Sigmoid colon (tissue), 3 donors: Measurements from ENCODE around the gene ZNF574.

Source experiments
- CTCF ChIP-seq, 4 experiments: fragments of 450-650 bp in 3 of 4; fragments of 200-600 bp in 1 of 4; IDR thresholded peaks; one replicate each; pipeline ENCODE4 v1.5.1; 2016 to 2019; ENCODE audit warnings: antibody characterized with exemption in 4 of 4, mild to moderate bottlenecking in 3 of 4, moderate library complexity in 2 of 4
- POLR2A ChIP-seq, 2 donors: fragments of 450-650 bp; IDR thresholded peaks; one replicate each; pipeline ENCODE4 v1.6.1; 2016; ENCODE audit warnings: antibody characterized with exemption in 2 of 2, mild to moderate bottlenecking in 2 of 2, moderate library complexity in 2 of 2

- TF ChIP-seq CTCF (IDR thresholded peaks at IDR 0.05) (no peak), POLR2A (IDR thresholded peaks at IDR 0.05) (no peak)
These were observed 4.9 kb downstream of the ZNF574 start for GRCh38 chr19:42080764-42081375.
